ENCODE data around the gene SF1.
A peak's percentile ranks its signal among the peaks of the same experiment; 100 is the strongest.

SF1 gene

DNA sequence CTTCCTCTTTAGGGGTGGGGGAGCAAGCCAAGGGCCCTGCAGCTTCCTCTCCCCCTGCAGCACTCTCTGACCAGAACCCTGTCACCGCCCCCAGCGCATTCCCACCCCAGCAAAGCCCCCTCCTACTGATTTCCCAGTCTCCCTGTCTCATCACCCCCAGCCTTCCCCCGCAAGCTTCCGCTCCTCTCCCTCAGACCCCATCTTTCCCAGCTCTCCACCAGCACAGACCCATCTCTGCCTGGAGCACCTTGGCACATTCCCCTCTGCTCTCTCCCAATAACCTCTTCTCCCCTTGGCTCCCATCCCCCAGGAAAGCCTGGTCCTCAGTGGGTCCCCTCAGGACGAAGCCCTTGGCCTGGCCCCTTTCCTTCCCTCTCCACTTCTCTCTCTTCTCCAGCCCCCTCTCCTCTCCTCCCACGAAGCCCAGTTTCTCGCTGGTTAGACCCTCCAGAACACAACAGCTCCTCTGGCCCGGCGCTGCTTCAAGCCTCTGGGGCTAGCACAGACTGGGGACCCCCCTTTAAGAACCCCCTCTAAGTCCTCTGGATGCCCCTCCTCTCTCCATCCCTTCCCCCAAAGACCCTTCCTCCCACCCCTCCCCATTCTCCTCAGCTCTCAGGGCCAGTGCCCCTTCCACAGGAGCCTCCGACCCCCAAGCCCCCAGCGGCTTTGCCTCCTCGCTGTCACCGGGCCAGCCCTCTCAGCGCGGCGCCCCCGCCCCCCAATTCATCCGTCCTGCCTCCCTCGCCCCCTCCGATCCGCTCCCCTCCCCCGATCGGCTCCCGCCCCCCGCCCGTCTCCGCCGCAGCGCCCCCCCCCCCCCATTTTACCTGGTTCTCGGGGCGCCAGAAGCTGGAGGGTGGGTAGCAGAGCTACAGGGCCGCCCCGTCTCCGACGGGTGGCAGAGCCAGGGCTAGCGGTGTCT, 55.9 kb downstream of the SF1 start:
- no peak for DNase-seq

DNA sequence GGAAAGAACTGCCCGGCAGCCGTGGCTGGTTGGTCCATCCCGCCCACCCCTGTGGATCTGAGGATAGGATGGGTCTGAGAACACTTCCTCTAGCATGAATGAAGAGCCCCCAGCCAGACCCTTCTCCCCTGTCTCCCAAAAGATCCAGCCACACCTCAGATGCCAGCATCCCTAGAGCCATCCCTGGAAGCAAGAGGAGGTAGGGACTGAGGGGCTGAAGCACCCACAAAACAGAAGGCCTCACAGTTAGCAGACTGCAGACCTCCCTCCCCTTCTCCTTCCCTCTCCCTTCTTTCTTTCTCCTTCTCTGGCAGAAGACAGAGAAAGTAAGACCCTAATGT, 57.0 kb downstream of the SF1 start:
- no peak for DNase-seq

DNA sequence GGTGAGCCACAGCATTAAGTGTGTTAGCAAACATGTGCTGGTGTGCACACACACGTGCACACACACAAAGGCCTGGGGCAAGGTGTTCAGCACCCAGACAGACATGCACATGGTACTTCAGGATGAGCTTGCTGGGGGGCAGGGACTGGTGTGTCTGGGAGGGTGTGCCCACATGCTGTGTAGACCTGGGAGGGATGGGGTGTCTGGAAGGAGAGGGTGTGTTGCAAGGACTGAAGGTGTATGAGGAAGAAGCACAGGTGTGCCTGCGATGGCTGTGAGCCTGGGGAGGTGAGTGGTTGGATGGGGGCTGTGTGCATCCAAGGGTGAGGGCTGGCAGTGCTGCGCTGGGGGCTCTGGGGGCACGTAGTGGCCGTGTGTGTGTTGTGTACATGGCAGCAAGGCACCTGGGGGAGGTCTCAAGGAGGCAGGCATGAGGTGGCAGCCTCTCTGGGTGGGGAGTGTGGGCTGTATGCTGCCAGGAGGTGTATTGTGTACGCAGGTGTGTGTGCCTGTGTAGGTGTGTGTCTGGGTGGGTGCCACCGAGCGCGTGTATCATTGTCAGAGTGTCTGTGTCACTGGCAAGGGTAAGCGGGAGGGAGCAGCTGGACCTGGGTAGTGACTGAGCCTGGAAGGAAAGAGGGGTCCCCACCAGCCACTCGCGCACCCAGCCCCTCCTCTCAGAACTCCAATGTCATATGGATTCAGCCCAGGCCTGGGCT, 57.5 kb downstream of the SF1 start:
- DNase-seq = no peak

DNA sequence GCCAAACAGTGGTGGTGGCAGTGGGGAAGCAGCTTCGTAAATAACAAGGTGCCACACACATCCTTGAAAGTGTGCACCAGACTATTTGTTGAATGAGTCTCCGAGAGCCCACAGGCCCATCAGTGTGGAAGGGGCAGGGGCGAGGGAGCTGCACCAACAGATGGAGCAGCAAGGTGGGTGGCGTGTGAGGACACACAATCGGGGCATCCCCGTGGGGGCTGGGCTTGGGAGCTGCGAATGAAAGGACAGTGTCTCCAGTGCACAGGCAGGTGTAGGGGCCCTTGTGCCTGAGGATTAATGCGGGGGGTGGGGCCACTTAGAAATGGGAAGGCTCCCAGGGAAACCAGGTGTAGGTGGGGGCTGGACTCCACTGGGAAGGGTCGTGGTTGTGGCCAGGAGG, 58.2 kb downstream of the SF1 start:
- DNase-seq = no peak

DNA sequence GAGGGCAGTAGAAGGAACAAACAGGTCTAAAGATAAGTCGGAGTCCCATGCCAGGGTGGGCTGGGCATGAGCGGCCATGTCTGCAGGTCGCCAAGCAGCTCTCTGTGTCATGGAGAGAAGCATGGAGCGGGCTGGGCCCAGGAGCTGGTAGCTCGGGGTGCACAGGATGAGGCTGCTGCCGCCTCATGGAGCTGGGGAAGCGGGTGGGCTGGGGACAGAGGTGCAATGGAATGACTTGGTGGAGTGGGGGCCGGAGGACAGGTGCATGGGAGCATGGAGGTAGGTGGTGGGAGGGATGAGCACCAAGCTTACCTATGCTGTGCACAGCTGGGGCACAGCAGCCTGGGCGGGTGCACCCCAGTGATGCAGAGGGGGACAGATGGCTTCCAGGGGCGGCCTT, 58.9 kb downstream of the SF1 start:
- DNase-seq = no peak

DNA sequence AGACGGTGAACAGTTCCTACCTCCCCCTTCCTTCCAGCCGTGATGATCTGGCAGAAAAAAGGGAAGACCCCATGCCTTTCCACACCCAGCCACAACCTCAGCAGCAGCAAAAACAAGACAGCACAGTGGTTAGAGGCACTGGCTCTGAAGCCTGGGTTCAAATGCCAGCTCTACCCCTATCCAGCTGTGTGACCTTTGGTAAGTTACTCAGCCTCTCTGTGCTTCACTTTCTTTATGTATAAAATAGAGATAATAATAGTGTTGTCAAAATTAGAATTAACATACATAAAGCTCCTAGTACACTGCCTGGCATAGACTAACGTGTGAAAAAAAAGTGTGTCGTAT, 59.6 kb downstream of the SF1 start:
- DNase-seq = no peak

DNA sequence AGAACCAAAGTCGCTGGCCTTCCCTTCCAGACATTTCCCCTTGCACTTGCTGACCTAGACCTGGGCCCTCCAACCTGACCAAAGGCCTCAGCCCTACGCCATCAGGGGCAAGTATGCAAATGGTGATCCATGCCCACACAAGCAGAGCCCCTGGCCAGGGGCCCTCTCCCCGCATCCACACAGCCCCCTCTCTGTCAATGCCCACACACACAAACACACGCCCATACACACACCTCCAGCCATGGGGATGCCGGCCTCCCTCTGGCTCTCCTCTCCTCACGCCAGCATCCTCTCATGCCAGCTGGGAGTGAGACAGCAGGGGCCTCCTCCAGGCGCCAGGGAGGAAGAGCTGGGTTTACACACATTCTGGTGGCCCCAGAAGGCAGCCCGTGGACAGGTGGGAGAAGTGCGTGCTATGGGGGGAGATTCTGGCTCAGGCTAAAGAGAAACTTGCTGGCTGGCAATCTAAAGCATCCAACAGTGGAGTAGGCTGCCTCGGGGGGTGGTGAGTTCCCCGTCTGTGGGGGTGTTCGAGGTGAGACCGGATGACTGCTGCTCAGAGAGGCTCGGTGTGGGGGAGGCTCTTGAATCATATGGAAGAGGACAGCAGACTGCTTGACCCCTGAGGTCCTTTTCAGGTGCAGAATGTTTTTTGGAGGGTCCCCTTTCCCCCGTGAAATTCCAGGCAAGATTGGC, 60.1 kb downstream of the SF1 start:
- no peak for DNase-seq

DNA sequence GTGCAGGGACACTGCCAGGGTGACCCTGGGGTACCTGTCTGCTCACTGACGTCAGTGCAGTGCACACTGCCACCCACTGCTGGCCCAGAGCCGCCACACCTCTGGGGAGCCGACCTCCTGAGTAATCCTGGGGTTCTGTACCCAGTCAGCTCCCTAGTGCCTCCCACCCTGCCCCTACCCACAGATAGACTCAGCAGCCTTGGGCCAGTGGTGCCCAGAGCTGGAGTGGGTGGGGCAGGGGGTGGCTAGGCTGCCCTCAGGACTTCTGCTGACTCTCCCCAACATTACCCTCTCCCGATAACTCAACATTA, 61.1 kb downstream of the SF1 start:
- DNase-seq = no peak

DNA sequence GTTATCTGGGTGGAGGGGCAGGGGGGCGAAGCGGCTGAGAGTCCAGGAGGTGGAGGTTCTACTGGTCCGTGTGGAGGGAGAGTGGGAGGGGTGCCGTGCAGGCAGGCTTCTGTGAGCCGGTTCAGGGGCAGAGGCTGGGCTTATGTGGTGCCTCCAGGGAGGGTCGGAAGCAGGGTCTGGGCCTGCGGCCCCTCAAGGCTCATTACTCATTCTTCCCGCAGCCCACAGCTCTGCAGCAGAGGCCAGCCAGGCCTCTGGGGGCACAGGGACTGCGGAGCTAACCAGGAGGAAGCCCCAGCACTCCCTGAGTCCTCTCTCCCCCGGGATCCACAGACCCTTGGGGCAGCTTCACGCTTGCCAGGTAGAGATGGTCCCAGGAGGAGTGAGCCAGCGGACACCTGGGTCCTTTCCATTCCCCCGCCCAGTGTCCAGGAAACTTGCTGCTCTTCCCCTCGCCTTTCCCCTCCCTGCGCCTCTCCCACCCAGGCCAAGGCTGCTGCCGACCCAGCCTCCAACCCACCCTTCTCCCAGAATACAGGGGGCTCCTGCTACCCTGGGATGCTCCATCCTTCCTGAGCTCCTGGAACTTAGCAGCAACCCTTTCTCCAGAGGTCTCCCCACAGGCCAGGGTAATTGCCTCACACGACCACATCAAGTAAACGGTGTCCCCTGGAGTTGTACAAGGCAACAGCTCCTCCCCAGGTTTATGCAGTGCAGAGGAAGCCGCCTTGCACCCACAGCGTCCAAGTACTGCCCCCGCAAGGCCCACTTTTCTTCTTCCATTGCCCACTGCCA, 61.7 kb downstream of the SF1 start:
- peak; percentile 45 for DNase-seq

DNA sequence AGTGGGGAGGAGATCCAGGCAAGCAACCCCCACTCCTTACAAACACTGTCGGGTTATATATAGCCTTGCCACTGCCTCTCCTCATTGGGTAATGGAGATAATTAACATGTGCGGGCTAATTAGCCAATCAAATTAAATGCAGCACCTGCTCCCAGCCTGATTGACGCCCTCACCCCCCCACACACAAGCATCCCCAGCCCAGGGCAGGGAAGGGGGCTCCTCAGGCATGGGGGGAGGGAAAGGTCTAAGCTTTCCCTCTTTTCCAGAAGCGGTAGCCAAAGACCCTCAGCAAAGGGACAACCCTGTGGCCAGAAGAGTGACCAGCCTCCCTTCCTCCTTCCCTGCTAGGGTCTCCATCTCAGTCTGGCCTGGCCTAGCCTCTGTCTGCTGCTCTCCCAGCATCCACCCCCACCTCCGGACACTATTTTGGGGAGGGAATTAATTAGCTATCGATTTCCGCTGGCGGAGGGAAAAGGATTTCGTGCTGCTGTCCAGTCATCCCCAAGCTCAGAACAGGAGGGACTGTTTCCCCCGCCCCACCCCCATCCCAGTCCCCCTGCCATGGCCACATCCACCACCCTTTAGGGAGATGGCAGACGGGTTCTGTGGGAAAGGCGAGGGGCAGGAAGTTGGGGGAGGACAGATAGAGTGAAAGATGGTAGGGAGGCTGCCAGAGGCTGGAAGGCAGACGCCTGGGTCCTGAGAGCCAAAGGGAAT, 62.4 kb downstream of the SF1 start:
- no peak for DNase-seq

DNA sequence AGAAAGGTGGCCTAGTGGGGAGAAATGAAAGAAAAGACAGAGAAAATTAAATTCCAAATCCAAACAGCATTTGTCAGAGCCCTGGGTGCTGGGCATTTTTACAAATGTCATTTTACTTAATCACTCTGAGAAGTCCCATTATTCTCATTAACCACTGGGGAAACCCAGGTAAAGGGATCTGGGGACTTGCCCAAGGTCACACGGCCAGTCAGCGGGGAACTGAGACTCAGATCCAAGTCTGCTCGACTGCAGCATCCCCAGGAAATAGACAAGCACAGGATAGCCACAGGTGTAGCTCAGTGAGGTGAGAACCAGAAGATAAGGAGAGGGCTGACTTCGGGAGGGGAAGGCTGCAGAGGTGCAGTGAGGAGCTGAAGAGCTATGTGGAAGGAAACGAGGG, 63.2 kb downstream of the SF1 start:
- no peak for DNase-seq

DNA sequence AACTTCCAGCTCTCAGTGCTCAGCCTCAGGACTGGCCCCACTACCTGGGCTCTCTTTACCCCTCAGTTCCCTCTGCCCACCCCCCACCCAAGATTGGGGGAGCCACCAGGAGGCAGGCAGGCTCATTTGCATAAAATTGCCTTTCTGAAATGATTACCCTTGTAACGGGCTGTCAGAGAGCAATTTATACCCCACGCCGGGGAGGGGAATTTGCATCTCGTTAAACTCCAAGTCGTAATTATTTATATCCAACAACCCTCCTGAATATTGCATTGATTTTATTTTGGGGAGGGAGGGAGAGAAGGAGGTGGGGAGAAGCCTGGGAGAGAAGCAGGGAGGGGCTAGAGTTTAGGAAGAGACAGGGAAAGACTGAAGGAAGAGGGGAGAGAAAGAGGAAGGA, 63.7 kb downstream of the SF1 start:
- DNase-seq = no peak
